HepG2 (cell line): Measurements from ENCODE around the gene ISOC2. TPM values are rescaled to one million over a fixed set of nuclear protein-coding genes. Genes with fewer than 3 reads are reported as not detected.

Experiments
- ATF7 ChIP-seq, 2 experiments: fragments of 450-650 bp in 1 of 2; sonication (generic) in 1 of 2; formaldehyde crosslinking in 1 of 2; IDR thresholded peaks; 2 replicates each; pipeline versions ENCODE4 v1.4.0 to v1.6.1; 2016 to 2020; ENCODE audit warnings: antibody characterized with exemption in 1 of 2, mild to moderate bottlenecking in 1 of 2, missing genetic modification reagents in 1 of 2
- DPF2 ChIP-seq: sonication (generic); formaldehyde crosslinking; IDR thresholded peaks from 2 replicates; pipeline ENCODE4 v1.4.0; 2020; ENCODE audit warnings: mild to moderate bottlenecking, low read depth, missing genetic modification reagents, borderline replicate concordance
- HDAC2 ChIP-seq: sonication (generic); formaldehyde crosslinking; IDR thresholded peaks from 2 replicates; pipeline ENCODE4 v1.4.0; 2020; ENCODE audit warnings: missing genetic modification reagents
- HMG20A ChIP-seq: IDR thresholded peaks from 2 replicates; pipeline ENCODE4 v1.6.1; 2016; ENCODE audit warnings: borderline replicate concordance
- HOXA3 ChIP-seq: sonication (generic); formaldehyde crosslinking; IDR thresholded peaks from 2 replicates; pipeline ENCODE4 v1.5.0; 2020; ENCODE audit warnings: missing genetic modification reagents
- HOXA7 ChIP-seq: sonication (generic); formaldehyde crosslinking; IDR thresholded peaks from 2 replicates; pipeline ENCODE4 v1.8.1; 2022; ENCODE audit warnings: mild to moderate bottlenecking, missing genetic modification reagents, moderate library complexity
- JARID2 ChIP-seq: sonication (generic); formaldehyde crosslinking; IDR thresholded peaks from 2 replicates; pipeline ENCODE4 v1.8.1; 2023; ENCODE audit warnings: missing genetic modification reagents, inconsistent platforms; ENCODE audit not compliant: insufficient replicate concordance
- MTF1 ChIP-seq: sonication (generic); formaldehyde crosslinking; IDR thresholded peaks from 2 replicates; pipeline ENCODE4 v1.5.0; 2020; ENCODE audit warnings: missing genetic modification reagents
- NPAS2 ChIP-seq: sonication (generic); formaldehyde crosslinking; IDR thresholded peaks from 2 replicates; pipeline ENCODE4 v1.8.0; 2022; ENCODE audit warnings: mild to moderate bottlenecking, missing genetic modification reagents, borderline replicate concordance
- RFXAP ChIP-seq: sonication (generic); formaldehyde crosslinking; IDR thresholded peaks from 2 replicates; pipeline ENCODE4 v1.4.0; 2020; ENCODE audit warnings: missing genetic modification reagents, borderline replicate concordance
- ZBTB3 ChIP-seq: sonication (generic); formaldehyde crosslinking; IDR thresholded peaks from 2 replicates; pipeline ENCODE4 v1.4.0; 2020; ENCODE audit warnings: low read depth, mild to moderate bottlenecking, moderate library complexity, missing genetic modification reagents, borderline replicate concordance
- ZFP37 ChIP-seq: sonication (generic); formaldehyde crosslinking; IDR thresholded peaks from 2 replicates; pipeline ENCODE4 v1.4.0; 2020; ENCODE audit warnings: missing genetic modification reagents, borderline replicate concordance
- ZMYM4 ChIP-seq: sonication (generic); formaldehyde crosslinking; IDR thresholded peaks from 2 replicates; pipeline ENCODE4 v1.8.1; 2023; ENCODE audit warnings: mild to moderate bottlenecking, missing genetic modification reagents
- ZNF101 ChIP-seq: sonication (generic); formaldehyde crosslinking; IDR thresholded peaks from 2 replicates; pipeline ENCODE4 v1.4.0; 2020; ENCODE audit warnings: mild to moderate bottlenecking, low read depth, missing genetic modification reagents, borderline replicate concordance
- ZNF615 ChIP-seq: sonication (generic); formaldehyde crosslinking; IDR thresholded peaks from 2 replicates; pipeline ENCODE4 v1.5.0; 2020; ENCODE audit warnings: mild to moderate bottlenecking, missing genetic modification reagents, borderline replicate concordance
- ZNF775 ChIP-seq: sonication (generic); formaldehyde crosslinking; IDR thresholded peaks from 2 replicates; pipeline ENCODE4 v1.4.0; 2020; ENCODE audit warnings: missing genetic modification reagents, mild to moderate bottlenecking, moderate library complexity, borderline replicate concordance
- ZNF781 ChIP-seq: sonication (generic); formaldehyde crosslinking; IDR thresholded peaks from 2 replicates; pipeline ENCODE4 v1.5.1; 2020; ENCODE audit warnings: borderline replicate concordance, mild to moderate bottlenecking, missing genetic modification reagents; ENCODE audit errors: not compliant biosample characterization
- ZNF883 ChIP-seq: sonication (generic); formaldehyde crosslinking; IDR thresholded peaks from 2 replicates; pipeline ENCODE4 v1.5.1; 2020; ENCODE audit warnings: mild to moderate bottlenecking, missing genetic modification reagents; ENCODE audit errors: not compliant biosample characterization
- polyA plus RNA-seq, 8 experiments: library from polyadenylated mRNA; depleted of rRNA in 3 of 8; stranded (reverse) in 7 of 8; unstranded in 1 of 8; fragments of >200 nt; fragmentation: Illumina TruSeq in 4 of 8; extraction: Trizol in 4 of 8; gene quantifications; 2 replicates each; pipeline versions ENCODE4 v1.2.1 to v1.2.3, GENCODE V29; 2011 to 2016; ENCODE audit warnings: low read depth in 4 of 8, missing spikeins in 1 of 8, mixed read lengths in 1 of 8; ENCODE audit not compliant: insufficient read depth in 1 of 8
- total RNA-seq, 5 experiments: library from RNA; depleted of rRNA; stranded (reverse); fragments of >200 nt; fragmentation: Illumina TruSeq; extraction: Trizol; gene quantifications; 2 replicates each; pipeline ENCODE4 v1.2.3, GENCODE V29; 2016; ENCODE audit warnings: low read depth in 1 of 5
- TF ChIP-seq, protein P1 (sequence below): sonication (generic); formaldehyde crosslinking; IDR thresholded peaks from 2 replicates; pipeline ENCODE4 v1.4.0; 2020; ENCODE audit warnings: mild to moderate bottlenecking, missing genetic modification reagents
- TF ChIP-seq, protein P2 (sequence below): sonication (generic); formaldehyde crosslinking; IDR thresholded peaks from 2 replicates; pipeline ENCODE4 v1.8.1; 2023; ENCODE audit warnings: mild to moderate bottlenecking, inconsistent platforms, moderate library complexity, missing genetic modification reagents, borderline replicate concordance
- TF ChIP-seq, protein P3 (sequence below): sonication (generic); formaldehyde crosslinking; IDR thresholded peaks from 2 replicates; pipeline ENCODE4 v1.4.0; 2020; ENCODE audit warnings: missing genetic modification reagents, mild to moderate bottlenecking, borderline replicate concordance
- TF ChIP-seq, protein P4 (sequence below): sonication (generic); formaldehyde crosslinking; conservative IDR thresholded peaks from 2 replicates; pipeline ENCODE4 v1.8.0; 2022; ENCODE audit warnings: low read depth, missing genetic modification reagents

The ISOC2 gene
- total and polyA plus RNA-seq, 2 of the 13 experiments (the other 11 are each of a cell fraction or from before 2014, with no cell fraction given) = 76.8 to 105 TPM

DNA sequence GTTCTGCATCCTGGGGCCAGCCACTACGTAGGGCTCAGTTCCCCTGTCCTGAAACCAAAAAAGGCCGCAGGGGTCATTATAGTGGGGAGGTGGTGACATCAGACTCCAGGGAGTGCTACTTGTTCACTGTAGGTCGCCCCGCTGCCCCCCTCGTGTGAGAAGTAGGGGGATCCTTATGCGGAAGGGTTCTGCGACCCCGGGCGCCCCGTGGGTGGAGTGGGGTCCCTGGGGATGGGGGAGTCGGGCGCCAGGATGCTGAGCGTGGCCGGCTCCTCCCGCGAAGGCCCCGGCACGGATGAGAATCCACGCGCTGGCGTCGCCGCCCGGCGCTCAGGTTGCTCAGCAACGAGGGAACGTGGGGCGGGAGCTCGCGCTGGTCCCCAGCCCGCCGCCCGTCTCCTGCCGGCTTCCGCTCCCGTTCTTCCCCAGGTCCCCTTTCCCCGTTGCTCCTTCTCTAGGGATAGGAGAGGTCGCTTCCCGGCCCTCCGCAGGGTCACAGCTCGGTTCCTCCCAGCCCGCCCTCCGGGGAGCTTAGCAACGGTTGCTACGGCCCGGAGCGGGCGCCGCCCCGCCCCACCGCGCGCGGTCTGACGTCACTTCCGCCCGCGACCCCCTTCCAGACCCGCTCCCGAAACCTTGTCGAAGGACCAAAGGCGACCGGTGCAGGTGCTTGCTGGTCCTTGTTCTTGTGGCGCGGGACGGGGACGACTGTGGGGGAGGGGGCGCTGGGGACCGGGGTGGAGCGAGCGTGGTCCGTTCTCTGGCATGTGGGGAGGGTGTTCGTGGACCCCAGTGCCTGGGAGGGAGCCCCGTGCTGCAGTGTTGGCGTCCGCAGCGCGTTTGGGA, 23.4 kb upstream of the ISOC2 start, which contains the start of gene NAT14 (continued):
- TF ChIP-seq, protein P1, sequence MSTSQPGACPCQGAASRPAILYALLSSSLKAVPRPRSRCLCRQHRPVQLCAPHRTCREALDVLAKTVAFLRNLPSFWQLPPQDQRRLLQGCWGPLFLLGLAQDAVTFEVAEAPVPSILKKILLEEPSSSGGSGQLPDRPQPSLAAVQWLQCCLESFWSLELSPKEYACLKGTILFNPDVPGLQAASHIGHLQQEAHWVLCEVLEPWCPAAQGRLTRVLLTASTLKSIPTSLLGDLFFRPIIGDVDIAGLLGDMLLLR = no peak
- TF ChIP-seq RFXAP (CRISPR knock-in tag) (peak; percentile 39; the same call in 1 of the 2 replicates), HOXA3 (CRISPR knock-in tag) (peak; percentile 87), HMG20A (CRISPR knock-in tag) (no peak), ZBTB3 (CRISPR knock-in tag) (no peak), ZNF883 (no peak), ZMYM4 (no peak), JARID2 (CRISPR knock-in tag) (no peak), MTF1 (no peak), HOXA7 (CRISPR knock-in tag) (no peak), NPAS2 (no peak), ZNF101 (CRISPR knock-in tag) (no peak), ZFP37 (CRISPR knock-in tag) (no peak), ATF7 (IDR thresholded peaks at IDR 0.05) (peak; percentile 61), ATF7 (CRISPR knock-in tag; IDR thresholded peaks at IDR 0.05) (peak; percentile 67; the same call in 1 of the 2 replicates), HDAC2 (CRISPR knock-in tag) (no peak), DPF2 (CRISPR knock-in tag) (no peak), ZNF615 (CRISPR knock-in tag) (no peak), ZNF775 (CRISPR knock-in tag) (no peak), ZNF781 (no peak)
- TF ChIP-seq, protein P2, sequence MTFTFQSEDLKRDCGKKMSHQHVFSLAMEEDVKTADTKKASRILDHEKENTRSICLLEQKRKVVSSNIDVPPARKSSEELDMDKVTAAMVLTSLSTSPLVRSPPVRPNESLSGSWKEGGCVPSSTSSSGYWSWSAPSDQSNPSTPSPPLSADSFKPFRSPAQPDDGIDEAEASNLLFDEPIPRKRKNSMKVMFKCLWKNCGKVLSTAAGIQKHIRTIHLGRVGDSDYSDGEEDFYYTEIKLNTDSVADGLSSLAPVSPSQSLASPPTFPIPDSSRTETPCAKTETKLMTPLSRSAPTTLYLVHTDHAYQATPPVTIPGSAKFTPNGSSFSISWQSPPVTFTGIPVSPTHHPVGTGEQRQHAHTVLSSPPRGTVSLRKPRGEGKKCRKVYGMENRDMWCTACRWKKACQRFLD (CRISPR knock-in tag) = no peak
- TF ChIP-seq, protein P3, sequence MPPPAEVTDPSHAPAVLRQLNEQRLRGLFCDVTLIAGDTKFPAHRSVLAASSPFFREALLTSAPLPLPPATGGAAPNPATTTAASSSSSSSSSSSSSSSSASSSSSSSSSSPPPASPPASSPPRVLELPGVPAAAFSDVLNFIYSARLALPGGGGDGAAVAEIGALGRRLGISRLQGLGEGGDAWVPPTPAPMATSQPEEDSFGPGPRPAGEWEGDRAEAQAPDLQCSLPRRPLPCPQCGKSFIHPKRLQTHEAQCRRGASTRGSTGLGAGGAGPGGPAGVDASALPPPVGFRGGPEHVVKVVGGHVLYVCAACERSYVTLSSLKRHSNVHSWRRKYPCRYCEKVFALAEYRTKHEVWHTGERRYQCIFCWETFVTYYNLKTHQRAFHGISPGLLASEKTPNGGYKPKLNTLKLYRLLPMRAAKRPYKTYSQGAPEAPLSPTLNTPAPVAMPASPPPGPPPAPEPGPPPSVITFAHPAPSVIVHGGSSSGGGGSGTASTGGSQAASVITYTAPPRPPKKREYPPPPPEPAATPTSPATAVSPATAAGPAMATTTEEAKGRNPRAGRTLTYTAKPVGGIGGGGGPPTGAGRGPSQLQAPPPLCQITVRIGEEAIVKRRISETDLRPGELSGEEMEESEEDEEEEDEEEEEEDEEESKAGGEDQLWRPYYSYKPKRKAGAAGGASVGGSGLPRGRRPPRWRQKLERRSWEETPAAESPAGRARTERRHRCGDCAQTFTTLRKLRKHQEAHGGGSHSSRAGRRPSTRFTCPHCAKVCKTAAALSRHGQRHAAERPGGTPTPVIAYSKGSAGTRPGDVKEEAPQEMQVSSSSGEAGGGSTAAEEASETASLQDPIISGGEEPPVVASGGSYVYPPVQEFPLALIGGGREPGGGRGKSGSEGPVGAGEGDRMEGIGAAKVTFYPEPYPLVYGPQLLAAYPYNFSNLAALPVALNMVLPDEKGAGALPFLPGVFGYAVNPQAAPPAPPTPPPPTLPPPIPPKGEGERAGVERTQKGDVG (CRISPR knock-in tag) = 0 out of 2 replicates have a peak, but pooled peaks have one; percentile 46
- TF ChIP-seq, protein P4, sequence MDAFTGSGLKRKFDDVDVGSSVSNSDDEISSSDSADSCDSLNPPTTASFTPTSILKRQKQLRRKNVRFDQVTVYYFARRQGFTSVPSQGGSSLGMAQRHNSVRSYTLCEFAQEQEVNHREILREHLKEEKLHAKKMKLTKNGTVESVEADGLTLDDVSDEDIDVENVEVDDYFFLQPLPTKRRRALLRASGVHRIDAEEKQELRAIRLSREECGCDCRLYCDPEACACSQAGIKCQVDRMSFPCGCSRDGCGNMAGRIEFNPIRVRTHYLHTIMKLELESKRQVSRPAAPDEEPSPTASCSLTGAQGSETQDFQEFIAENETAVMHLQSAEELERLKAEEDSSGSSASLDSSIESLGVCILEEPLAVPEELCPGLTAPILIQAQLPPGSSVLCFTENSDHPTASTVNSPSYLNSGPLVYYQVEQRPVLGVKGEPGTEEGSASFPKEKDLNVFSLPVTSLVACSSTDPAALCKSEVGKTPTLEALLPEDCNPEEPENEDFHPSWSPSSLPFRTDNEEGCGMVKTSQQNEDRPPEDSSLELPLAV (CRISPR knock-in tag) = no peak
